ENCODE measurements around the gene HCCS. TPM values are rescaled to one million over a fixed set of nuclear protein-coding genes. Genes with fewer than 3 reads are reported as not detected.

The HCCS gene
- total RNA-seq, 2 donors from 2014 or later = 20.1 to 24.7 TPM

DNA sequence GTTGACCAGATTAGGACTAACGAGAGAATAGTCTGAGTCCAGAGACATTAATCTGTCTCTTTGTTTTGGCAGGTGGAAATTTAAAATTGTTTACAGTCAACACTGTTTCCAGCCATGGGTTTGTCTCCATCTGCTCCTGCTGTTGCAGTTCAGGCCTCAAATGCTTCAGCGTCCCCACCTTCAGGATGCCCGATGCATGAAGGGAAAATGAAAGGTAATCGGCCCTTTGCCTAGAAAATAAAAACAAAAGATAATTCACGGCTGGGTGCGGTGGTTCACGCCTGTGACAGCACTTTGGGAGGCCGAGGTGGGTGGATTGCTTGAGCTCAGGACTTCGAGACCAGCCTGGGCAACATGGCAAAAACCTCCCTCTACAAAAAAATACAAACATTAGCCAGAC is 815 bp downstream of the HCCS start:
- Mint-ChIP-seq H3K27ac (peak overlapping the region; percentile 97), H3K9me3 (peaks cover 48% of the 10 kb centered on the region), H3K27me3 (ENCODE audit: insufficient read depth) (no peaks in the 10 kb centered on the region), H3K4me1 (no peaks in the 10 kb centered on the region), H3K4me3 (no peak overlapping the region), H3K36me3 (ENCODE audit: low read depth) (peaks cover 23% of the 10 kb centered on the region)
- Histone ChIP-seq H3K27me3 (ENCODE audit: control insufficient read depth, insufficient read depth, low read length, poor library complexity, severe bottlenecking) (no peaks in the 10 kb centered on the region), H3K27ac (ENCODE audit: low read depth, low read length) (peak overlapping the region; percentile 48), H3K9ac (ENCODE audit: extremely low read depth, low read length, poor library complexity, severe bottlenecking) (peak overlapping the region; percentile 88), H3K4me1 (ENCODE audit: control insufficient read depth, insufficient read depth, low read length) (no peaks in the 10 kb centered on the region), H3K4me3 (ENCODE audit: low read length) (peak overlapping the region; percentile 85), H3K36me3 (ENCODE audit: control insufficient read depth, insufficient read depth, low read length) (peaks cover 25% of the 10 kb centered on the region), H3K9me3 (ENCODE audit: control insufficient read depth, low read length) (no peaks in the 10 kb centered on the region)
- 60 to 71% methylated on average over 1 to 9 of the region's 9 CpGs for WGBS, 2 experiments (ENCODE audit: insufficient coverage in 1 of 2, insufficient read length in 1 of 2)
- DNase-seq = no peak
- TF ChIP-seq, protein P1, sequence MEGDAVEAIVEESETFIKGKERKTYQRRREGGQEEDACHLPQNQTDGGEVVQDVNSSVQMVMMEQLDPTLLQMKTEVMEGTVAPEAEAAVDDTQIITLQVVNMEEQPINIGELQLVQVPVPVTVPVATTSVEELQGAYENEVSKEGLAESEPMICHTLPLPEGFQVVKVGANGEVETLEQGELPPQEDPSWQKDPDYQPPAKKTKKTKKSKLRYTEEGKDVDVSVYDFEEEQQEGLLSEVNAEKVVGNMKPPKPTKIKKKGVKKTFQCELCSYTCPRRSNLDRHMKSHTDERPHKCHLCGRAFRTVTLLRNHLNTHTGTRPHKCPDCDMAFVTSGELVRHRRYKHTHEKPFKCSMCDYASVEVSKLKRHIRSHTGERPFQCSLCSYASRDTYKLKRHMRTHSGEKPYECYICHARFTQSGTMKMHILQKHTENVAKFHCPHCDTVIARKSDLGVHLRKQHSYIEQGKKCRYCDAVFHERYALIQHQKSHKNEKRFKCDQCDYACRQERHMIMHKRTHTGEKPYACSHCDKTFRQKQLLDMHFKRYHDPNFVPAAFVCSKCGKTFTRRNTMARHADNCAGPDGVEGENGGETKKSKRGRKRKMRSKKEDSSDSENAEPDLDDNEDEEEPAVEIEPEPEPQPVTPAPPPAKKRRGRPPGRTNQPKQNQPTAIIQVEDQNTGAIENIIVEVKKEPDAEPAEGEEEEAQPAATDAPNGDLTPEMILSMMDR (conservative IDR thresholded peaks at IDR 0.05) = no peak

DNA sequence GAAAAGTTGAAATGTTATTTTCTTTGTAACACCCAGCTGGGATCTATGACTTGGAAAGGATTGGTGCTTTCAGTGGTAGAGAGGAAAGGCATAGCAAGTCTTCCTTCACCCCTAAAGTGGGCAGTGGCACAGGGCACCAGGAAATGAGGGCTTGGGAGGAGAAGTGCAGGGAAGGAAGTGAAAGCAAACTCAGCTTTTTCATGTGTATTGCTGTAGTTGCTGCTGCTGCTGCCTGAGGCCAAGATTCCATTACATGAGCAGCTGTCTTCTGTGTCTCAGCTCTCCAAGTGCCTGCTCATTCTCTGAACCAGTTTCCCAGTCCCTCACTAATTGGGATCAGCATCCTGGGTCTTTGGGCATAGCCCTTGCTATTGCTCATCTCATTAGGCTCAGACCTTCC is 2.6 kb downstream of the HCCS start:
- Histone ChIP-seq H3K27me3 (ENCODE audit: control insufficient read depth, insufficient read depth, low read length, poor library complexity, severe bottlenecking) (no peaks in the 10 kb centered on the region), H3K9ac (ENCODE audit: extremely low read depth, low read length, poor library complexity, severe bottlenecking) (no peak overlapping the region), H3K4me3 (ENCODE audit: low read length) (no peak overlapping the region), H3K36me3 (ENCODE audit: control insufficient read depth, insufficient read depth, low read length) (peaks cover 41% of the 10 kb centered on the region), H3K4me1 (ENCODE audit: control insufficient read depth, insufficient read depth, low read length) (no peaks in the 10 kb centered on the region), H3K9me3 (ENCODE audit: control insufficient read depth, low read length) (no peaks in the 10 kb centered on the region), H3K27ac (ENCODE audit: low read depth, low read length) (no peak overlapping the region)
- DNase-seq = no peak
- Mint-ChIP-seq H3K27me3 (ENCODE audit: insufficient read depth) (no peaks in the 10 kb centered on the region), H3K4me1 (no peaks in the 10 kb centered on the region), H3K36me3 (ENCODE audit: low read depth) (peaks cover 28% of the 10 kb centered on the region), H3K9me3 (peaks cover 51% of the 10 kb centered on the region), H3K4me3 (no peak overlapping the region), H3K27ac (peak overlapping the region; percentile 44)
- TF ChIP-seq, protein P1 (conservative IDR thresholded peaks at IDR 0.05) = no peak

DNA sequence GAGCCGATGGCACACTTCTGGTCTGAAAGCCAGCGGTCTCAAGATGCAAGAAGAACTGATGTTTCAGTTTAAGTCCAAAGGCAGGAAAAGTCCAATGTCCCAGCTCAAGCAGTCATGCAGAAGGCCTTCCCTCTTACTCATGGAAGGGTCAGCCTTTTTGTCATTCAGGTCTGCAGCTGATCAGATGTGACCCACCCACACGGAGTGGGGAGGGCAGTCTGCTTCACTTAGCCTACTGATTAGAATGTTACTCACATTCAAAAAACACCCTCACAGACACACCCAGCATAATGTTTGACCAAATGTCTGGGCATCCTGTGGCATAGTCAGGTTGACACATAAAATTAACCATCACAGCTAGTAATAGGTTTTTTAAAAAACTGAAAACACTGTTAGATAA is 6.6 kb downstream of the HCCS start:
- H3K36me3 ChIP-seq (ENCODE audit: control insufficient read depth, insufficient read depth, low read length) = peaks cover 73% of the 10 kb centered on the region
- Mint-ChIP-seq H3K9me3 (peaks cover 32% of the 10 kb centered on the region), H3K4me3 (no peak overlapping the region), H3K36me3 (ENCODE audit: low read depth) (peaks cover 54% of the 10 kb centered on the region), H3K4me1 (no peaks in the 10 kb centered on the region), H3K27ac (no peak overlapping the region), H3K27me3 (ENCODE audit: insufficient read depth) (no peaks in the 10 kb centered on the region)
- no peaks in the 10 kb centered on the region for H3K27me3 ChIP-seq (ENCODE audit: control insufficient read depth, insufficient read depth, low read length, poor library complexity, severe bottlenecking)
- no peak overlapping the region for H3K4me3 ChIP-seq (ENCODE audit: low read length)
- no peak overlapping the region for H3K9ac ChIP-seq (ENCODE audit: extremely low read depth, low read length, poor library complexity, severe bottlenecking)
- no peak overlapping the region for H3K27ac ChIP-seq (ENCODE audit: low read depth, low read length)
- TF ChIP-seq, protein P1 (conservative IDR thresholded peaks at IDR 0.05) = no peak
- H3K9me3 ChIP-seq (ENCODE audit: control insufficient read depth, low read length) = no peaks in the 10 kb centered on the region
- DNase-seq = no peak
- 96 to 100% methylated on average over 1 to 3 of the region's 3 CpGs for WGBS, 2 experiments (ENCODE audit: insufficient coverage in 1 of 2, insufficient read length in 1 of 2)
- H3K4me1 ChIP-seq (ENCODE audit: control insufficient read depth, insufficient read depth, low read length) = no peaks in the 10 kb centered on the region
